Measurements from ENCODE around the gene CA9. TPM values are rescaled to one million over a fixed set of nuclear protein-coding genes. Genes with fewer than 3 reads are reported as not detected.

The CA9 gene
- total and polyA plus RNA-seq, 2 experiments from 2014 or later: 2.3 to 4.3 TPM

DNA sequence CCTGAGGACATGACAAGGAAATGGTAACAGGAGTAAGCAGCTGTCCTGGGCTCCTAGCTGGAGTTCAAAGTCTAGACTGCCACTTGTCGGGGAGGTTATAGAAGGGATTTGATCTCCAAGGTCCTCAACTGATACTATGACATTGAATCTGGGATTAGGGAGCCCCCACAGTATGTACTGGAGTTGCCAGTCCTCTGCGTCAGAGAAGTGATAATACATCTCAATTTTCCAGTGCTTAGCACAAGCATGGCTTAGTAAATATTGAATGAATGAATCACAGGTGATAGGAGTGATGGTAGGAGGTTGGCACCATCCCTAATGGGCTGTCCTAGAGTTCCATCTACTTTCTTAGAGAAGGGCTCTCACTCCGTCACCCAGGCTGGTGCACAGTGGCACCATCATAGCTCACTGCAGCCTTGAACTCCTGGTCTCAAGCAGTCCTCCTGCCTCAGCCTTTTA is 22.2 kb downstream of the CA9 start:
- WGBS, 2 experiments (ENCODE audit: low coverage in 1 of 2, low lambda C conversion rate in 2 of 2, missing lambda C conversion rate in 2 of 2): 95 to 96% methylated on average over 3 of the region's 3 CpGs
- Histone ChIP-seq H3K36me3 (ENCODE audit: low read depth) (peaks cover 53% of the 10 kb centered on the region), H4K20me1 (ENCODE audit: insufficient read depth) (no peaks in the 10 kb centered on the region), H3K4me3 (no peak overlapping the region), H3K79me2 (ENCODE audit: insufficient read depth) (peaks cover 14% of the 10 kb centered on the region), H3K27ac (peak overlapping the region; percentile 86), H3K9me2 (ENCODE audit: insufficient read depth) (no peaks in the 10 kb centered on the region), H2AFZ (no peak overlapping the region), H3K9me3 (ENCODE audit: low read depth) (no peaks in the 10 kb centered on the region), H3K4me1 (ENCODE audit: insufficient read depth) (peaks cover 28% of the 10 kb centered on the region), H3K9ac (0 out of 2 replicates have a peak overlapping the region, but pooled peaks have one; percentile 64), H3F3A (ENCODE audit: insufficient read depth) (peaks cover 90% of the 10 kb centered on the region), H3K4me2 (ENCODE audit: unreplicated experiment) (no peak overlapping the region), H3K27me3 (replicated peaks; ENCODE audit: insufficient read depth) (no peaks in the 10 kb centered on the region)
- in situ Hi-C loops (cut with MboI): no loop called here
- DNase-seq: peak; percentile 33
- no peak for TF ChIP-seq EZH2phosphoT487 (IDR thresholded peaks at IDR 0.05; ENCODE audit: insufficient read depth, low read depth)
- TF ChIP-seq EZH2 (IDR thresholded peaks at IDR 0.05; ENCODE audit: insufficient read depth, poor library complexity, severe bottlenecking): no peak

DNA sequence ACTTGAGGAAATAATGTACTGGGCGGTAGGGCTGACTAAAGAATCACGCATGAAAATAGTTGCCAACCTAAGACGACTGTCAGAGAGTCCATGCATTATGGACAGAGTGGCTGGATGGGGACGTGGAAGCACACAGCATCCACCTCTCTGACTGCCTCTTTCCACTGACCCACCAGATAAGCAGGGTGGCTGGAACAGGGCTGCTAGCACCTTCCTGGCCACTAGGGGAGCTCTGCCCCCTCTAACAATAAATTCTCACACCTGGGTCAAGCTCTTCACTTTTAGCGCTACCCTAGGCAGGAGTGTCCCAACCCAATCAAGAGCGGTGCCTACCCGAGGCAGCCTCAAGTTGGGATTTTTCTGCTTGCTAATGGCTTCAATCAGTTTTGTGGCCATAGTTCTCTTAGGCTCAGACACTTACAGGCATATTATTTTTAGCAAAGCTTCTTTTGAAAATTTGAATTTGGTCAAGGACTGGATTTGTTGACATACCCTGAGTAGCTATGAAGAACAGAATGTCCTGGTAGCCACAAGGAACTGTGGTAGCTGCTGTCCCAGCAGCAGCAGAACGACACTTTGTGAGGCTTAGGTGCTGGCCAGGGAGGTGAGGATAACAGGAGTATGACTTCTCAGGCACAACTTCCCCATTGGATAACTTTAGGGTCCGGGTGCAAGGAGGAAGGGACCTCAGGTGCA is 22.9 kb downstream of the CA9 start:
- H4K20me1 ChIP-seq (ENCODE audit: insufficient read depth): no peaks in the 10 kb centered on the region
- no peaks in the 10 kb centered on the region for H3K9me3 ChIP-seq (ENCODE audit: low read depth)
- peaks cover 24% of the 10 kb centered on the region for H3K4me1 ChIP-seq (ENCODE audit: insufficient read depth)
- no peak overlapping the region for H3K4me2 ChIP-seq (ENCODE audit: unreplicated experiment)
- peak; percentile 66 for DNase-seq
- peaks cover 60% of the 10 kb centered on the region for H3K36me3 ChIP-seq (ENCODE audit: low read depth)
- peaks cover 91% of the 10 kb centered on the region for H3F3A ChIP-seq (ENCODE audit: insufficient read depth)
- no peaks in the 10 kb centered on the region for H3K9me2 ChIP-seq (ENCODE audit: insufficient read depth)
- H3K79me2 ChIP-seq (ENCODE audit: insufficient read depth): peaks cover 21% of the 10 kb centered on the region
- no peak overlapping the region for H2AFZ ChIP-seq
- TF ChIP-seq EZH2phosphoT487 (IDR thresholded peaks at IDR 0.05; ENCODE audit: insufficient read depth, low read depth) (no peak), EZH2 (IDR thresholded peaks at IDR 0.05; ENCODE audit: insufficient read depth, poor library complexity, severe bottlenecking) (no peak)
- H3K9ac ChIP-seq: no peak overlapping the region
- no peaks in the 10 kb centered on the region for H3K27me3 ChIP-seq (replicated peaks; ENCODE audit: insufficient read depth)
- 59 to 62% methylated on average over 9 of the region's 9 CpGs for WGBS, 2 experiments (ENCODE audit: low coverage in 1 of 2, low lambda C conversion rate in 2 of 2, missing lambda C conversion rate in 2 of 2)
- H3K27ac ChIP-seq: peak overlapping the region; percentile 86
- H3K4me3 ChIP-seq: no peak overlapping the region
- in situ Hi-C loops (cut with MboI): no loop called here

DNA sequence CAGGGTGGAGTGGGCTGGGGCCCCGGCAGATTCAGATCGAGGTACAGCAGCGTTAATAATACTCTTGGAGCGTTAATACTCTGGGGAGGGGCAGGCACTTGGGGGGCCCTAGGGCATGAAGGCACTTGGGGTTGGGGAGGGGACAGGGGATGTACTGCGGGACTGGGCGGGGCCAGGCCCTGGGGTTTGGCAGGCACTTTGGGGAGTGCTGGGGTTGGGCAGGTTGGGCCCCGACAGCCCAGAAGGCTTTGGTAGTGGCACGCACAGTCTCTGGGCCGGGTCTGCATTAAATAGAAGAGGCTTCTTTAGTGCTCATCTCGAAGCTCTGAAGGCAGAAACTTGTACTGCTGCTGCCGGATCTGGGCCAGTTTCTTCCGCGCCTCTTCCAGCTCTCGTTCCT is 23.8 kb downstream of the CA9 start:
- H3K9me2 ChIP-seq (ENCODE audit: insufficient read depth): no peaks in the 10 kb centered on the region
- H3F3A ChIP-seq (ENCODE audit: insufficient read depth): peaks cover 91% of the 10 kb centered on the region
- no peak overlapping the region for H2AFZ ChIP-seq
- peaks cover 24% of the 10 kb centered on the region for H3K79me2 ChIP-seq (ENCODE audit: insufficient read depth)
- H4K20me1 ChIP-seq (ENCODE audit: insufficient read depth): no peaks in the 10 kb centered on the region
- H3K27ac ChIP-seq: no peak overlapping the region
- no peak overlapping the region for H3K4me2 ChIP-seq (ENCODE audit: unreplicated experiment)
- no peak overlapping the region for H3K9ac ChIP-seq
- H3K36me3 ChIP-seq (ENCODE audit: low read depth): peaks cover 68% of the 10 kb centered on the region
- TF ChIP-seq EZH2phosphoT487 (IDR thresholded peaks at IDR 0.05; ENCODE audit: insufficient read depth, low read depth): no peak
- no peak for TF ChIP-seq EZH2 (IDR thresholded peaks at IDR 0.05; ENCODE audit: insufficient read depth, poor library complexity, severe bottlenecking)
- no peaks in the 10 kb centered on the region for H3K9me3 ChIP-seq (ENCODE audit: low read depth)
- WGBS, 2 experiments (ENCODE audit: low coverage in 1 of 2, low lambda C conversion rate in 2 of 2, missing lambda C conversion rate in 2 of 2): 82 to 87% methylated on average over 12 to 14 of the region's 14 CpGs
- no peak for DNase-seq
- no peaks in the 10 kb centered on the region for H3K27me3 ChIP-seq (replicated peaks; ENCODE audit: insufficient read depth)
- H3K4me3 ChIP-seq: no peak overlapping the region
- in situ Hi-C loops (cut with MboI): no loop called here
- peaks cover 20% of the 10 kb centered on the region for H3K4me1 ChIP-seq (ENCODE audit: insufficient read depth)

DNA sequence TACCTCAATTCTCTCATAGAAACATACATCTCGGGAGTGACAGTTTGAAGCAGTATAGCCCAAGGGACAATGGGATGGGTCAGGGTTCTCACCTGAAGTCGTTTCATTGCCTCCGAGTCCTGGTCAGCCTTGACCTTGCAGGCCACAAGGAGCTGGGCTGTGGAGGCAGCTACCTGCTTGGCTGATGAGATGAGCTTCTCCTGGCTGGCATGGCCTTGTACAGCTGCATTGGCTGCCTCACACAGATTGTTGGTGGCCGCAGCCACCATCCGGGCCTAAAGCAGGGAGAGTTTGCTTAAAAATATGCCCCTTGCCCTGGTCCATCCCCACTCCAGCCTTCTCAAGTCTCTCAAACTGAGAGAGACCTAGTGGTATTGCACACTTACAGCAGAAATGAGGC is 24.5 kb downstream of the CA9 start:
- DNase-seq: no peak
- Histone ChIP-seq H3K27ac (no peak overlapping the region), H3F3A (ENCODE audit: insufficient read depth) (peaks cover 95% of the 10 kb centered on the region), H3K9me3 (ENCODE audit: low read depth) (no peaks in the 10 kb centered on the region), H3K36me3 (ENCODE audit: low read depth) (peaks cover 76% of the 10 kb centered on the region), H3K79me2 (ENCODE audit: insufficient read depth) (peaks cover 24% of the 10 kb centered on the region), H3K9ac (no peak overlapping the region), H3K4me3 (no peak overlapping the region), H4K20me1 (ENCODE audit: insufficient read depth) (no peaks in the 10 kb centered on the region), H3K4me1 (ENCODE audit: insufficient read depth) (peaks cover 20% of the 10 kb centered on the region), H2AFZ (no peak overlapping the region), H3K27me3 (replicated peaks; ENCODE audit: insufficient read depth) (no peaks in the 10 kb centered on the region), H3K9me2 (ENCODE audit: insufficient read depth) (no peaks in the 10 kb centered on the region), H3K4me2 (ENCODE audit: unreplicated experiment) (no peak overlapping the region)
- WGBS, 2 experiments (ENCODE audit: low coverage in 1 of 2, low lambda C conversion rate in 2 of 2, missing lambda C conversion rate in 2 of 2): 78 to 85% methylated on average over 5 of the region's 5 CpGs
- in situ Hi-C loops (cut with MboI): no loop called here
- TF ChIP-seq EZH2 (IDR thresholded peaks at IDR 0.05; ENCODE audit: insufficient read depth, poor library complexity, severe bottlenecking): no peak
- no peak for TF ChIP-seq EZH2phosphoT487 (IDR thresholded peaks at IDR 0.05; ENCODE audit: insufficient read depth, low read depth)
